ENCODE data around the gene CLEC16A. TPM values are rescaled to one million over a fixed set of nuclear protein-coding genes. Genes with fewer than 3 reads are reported as not detected.

CLEC16A gene
- total and polyA plus RNA-seq, 9 of the 15 experiments (the other 6 are each of a cell fraction or from before 2014, with no cell fraction given), result 1.00 to 22.3 (median 10.0) TPM

- peaks cover 39 to 52% of the 10 kb centered on the region in 2 experiments for H3K4me1 ChIP-seq (replicated peaks in 1 of 2; ENCODE audit: control insufficient read depth in 2 of 2, insufficient read depth in 2 of 2, low read length in 2 of 2)
- no peak overlapping the region for H3K27ac ChIP-seq (ENCODE audit: extremely low read depth, low read depth, low read length)
- DNase-seq (ENCODE audit: extremely low read depth in 1 of 4, low spot score in 3 of 4) (no peak), ATAC-seq (no peak), FAIRE-seq (no peak)
- no peaks in the 10 kb centered on the region for H3K27me3 ChIP-seq (ENCODE audit: control insufficient read depth in 2 of 2, insufficient read depth in 2 of 2, low read length in 2 of 2)
- no TSS peak for BruUV-seq (replicated peaks)
- ChIA-PET CTCF (ENCODE audit: low intra/inter-chr PET ratio) (no interaction called here), POLR2A (interaction anchor here (0.6 to 0.9 kb wide), 2 partner anchors 10 to 55 kb away, joined by 3 read pairs; no protein-coding TSS in a partner anchor)
- in situ Hi-C loops (cut with MboI) (no loop called here), intact Hi-C loops (cut with micrococcal nuclease) (loop anchor here (5.0 to 10.0 kb wide), 2 partner anchors 52 to 76 kb away; partner anchors contain the start of gene SOCS1)
- no peaks in the 10 kb centered on the region for H3K36me3 ChIP-seq (ENCODE audit: control insufficient read depth, insufficient read depth, low read length)
- H3K4me3 ChIP-seq, result no peak overlapping the region
- no peaks in the 10 kb centered on the region for H4K20me1 ChIP-seq (replicated peaks; ENCODE audit: control insufficient read depth, insufficient read depth, low read length)
- H3K9me3 ChIP-seq (replicated peaks; ENCODE audit: control insufficient read depth, insufficient read depth, low read depth, low read length), result peaks cover 9% of the 10 kb centered on the region
- no peak overlapping the region for H3K9ac ChIP-seq (ENCODE audit: insufficient read depth in 1 of 2, low read depth in 2 of 2, low read length in 2 of 2)
- no peak overlapping the region for H3K4me2 ChIP-seq (ENCODE audit: insufficient read depth, low read length)
- H3K79me2 ChIP-seq (ENCODE audit: control insufficient read depth, insufficient read depth, low read length), result no peaks in the 10 kb centered on the region
- no peak overlapping the region; the same call in 1 of the 2 replicates for H2AFZ ChIP-seq (ENCODE audit: low read depth, low read length)
- H3K9me1 ChIP-seq (ENCODE audit: control insufficient read depth, insufficient read depth, low read length), result no peaks in the 10 kb centered on the region
- 61% methylated on average over 7 of the region's 7 CpGs for WGBS (ENCODE audit: insufficient coverage, low coverage, missing lambda C conversion rate)
- TF ChIP-seq NFE2 (IDR thresholded peaks at IDR 0.05; ENCODE audit: low read depth) (no peak), STAT5A (IDR thresholded peaks at IDR 0.05; ENCODE audit: borderline replicate concordance, low read length) (no peak), USF1 (CRISPR knock-in tag; IDR thresholded peaks at IDR 0.05) (no peak), TAF15 (IDR thresholded peaks at IDR 0.05; ENCODE audit: low read depth, low read length) (no peak), PRPF4 (IDR thresholded peaks at IDR 0.05; ENCODE audit: insufficient read depth, low read depth, low read length, poor library complexity, severe bottlenecking) (no peak), SRSF1 (IDR thresholded peaks at IDR 0.05; ENCODE audit: low read depth, low read length) (no peak), ZNF57 (CRISPR knock-in tag; IDR thresholded peaks at IDR 0.05) (no peak), GTF2E2 (tag; IDR thresholded peaks at IDR 0.05) (no peak), ZNF76 (CRISPR knock-in tag; IDR thresholded peaks at IDR 0.05; ENCODE audit: borderline replicate concordance) (no peak), CREB1 (IDR thresholded peaks at IDR 0.05) (no peak), CREB1 (CRISPR knock-in tag; IDR thresholded peaks at IDR 0.05) (no peak), ZNF445 (CRISPR knock-in tag; IDR thresholded peaks at IDR 0.05; ENCODE audit: low read depth) (no peak), KLF16 (IDR thresholded peaks at IDR 0.05) (no peak), ZNF253 (CRISPR knock-in tag; conservative IDR thresholded peaks at IDR 0.05) (no peak), NFRKB (IDR thresholded peaks at IDR 0.05; ENCODE audit: low read depth) (no peak), ZNF282 (CRISPR knock-in tag; IDR thresholded peaks at IDR 0.05) (no peak)
- TF ChIP-seq, protein P1, sequence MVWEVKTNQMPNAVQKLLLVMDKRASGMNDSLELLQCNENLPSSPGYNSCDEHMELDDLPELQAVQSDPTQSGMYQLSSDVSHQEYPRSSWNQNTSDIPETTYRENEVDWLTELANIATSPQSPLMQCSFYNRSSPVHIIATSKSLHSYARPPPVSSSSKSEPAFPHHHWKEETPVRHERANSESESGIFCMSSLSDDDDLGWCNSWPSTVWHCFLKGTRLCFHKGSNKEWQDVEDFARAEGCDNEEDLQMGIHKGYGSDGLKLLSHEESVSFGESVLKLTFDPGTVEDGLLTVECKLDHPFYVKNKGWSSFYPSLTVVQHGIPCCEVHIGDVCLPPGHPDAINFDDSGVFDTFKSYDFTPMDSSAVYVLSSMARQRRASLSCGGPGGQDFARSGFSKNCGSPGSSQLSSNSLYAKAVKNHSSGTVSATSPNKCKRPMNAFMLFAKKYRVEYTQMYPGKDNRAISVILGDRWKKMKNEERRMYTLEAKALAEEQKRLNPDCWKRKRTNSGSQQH (CRISPR knock-in tag; IDR thresholded peaks at IDR 0.05), result no peak
- TF ChIP-seq, protein P2, sequence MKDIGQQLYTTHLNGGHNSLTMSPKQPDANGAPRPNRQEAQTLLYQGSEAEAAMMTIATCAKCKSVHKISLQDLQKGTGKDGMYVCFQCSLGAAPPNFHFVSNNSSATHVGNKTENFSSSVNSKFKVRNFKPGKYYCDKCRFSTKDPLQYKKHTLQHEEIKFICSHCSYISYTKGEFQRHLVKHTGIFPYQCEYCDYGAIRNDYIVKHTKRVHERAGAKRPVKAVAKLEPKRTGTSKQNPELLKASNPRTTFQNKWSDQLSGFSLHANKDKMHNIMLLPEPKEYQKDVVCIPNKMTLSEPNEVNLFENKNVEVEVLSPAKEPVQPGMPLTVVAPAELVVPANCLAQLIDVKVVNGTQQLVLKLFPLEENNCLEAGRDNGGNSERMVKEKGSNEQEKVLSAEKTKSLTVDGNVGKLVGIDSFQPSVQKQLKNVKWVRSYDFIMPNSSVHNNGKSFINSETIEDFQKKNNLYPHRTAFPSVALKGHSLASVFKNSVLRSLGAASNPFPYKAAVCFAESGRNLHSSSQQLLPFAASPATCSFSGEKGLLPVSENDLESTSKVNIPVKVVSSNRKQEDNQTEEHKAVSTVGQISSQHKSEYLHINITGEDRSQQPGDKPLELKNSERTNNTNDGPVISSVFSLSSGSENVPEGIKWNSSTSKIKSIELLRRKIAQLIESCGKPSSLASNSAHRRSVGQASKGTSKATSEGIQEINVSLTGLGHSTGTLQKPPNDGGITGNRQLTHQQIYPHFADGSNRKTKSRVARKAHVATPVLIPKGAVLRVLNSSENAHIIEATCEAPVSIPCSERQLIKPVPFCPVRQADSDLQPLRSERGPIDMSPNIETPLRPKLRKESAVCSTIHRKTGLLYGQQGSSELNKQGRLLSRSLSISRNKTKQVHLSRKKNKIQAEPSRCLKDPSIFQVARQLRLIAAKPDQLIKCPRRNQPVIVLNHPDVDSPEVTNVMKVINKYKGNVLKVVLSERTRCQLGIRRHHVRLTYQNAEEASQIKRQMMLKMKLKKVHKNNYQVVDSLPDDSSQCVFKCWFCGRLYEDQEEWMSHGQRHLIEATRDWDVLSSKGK (CRISPR knock-in tag; IDR thresholded peaks at IDR 0.05), result no peak
- TF ChIP-seq, protein P3, sequence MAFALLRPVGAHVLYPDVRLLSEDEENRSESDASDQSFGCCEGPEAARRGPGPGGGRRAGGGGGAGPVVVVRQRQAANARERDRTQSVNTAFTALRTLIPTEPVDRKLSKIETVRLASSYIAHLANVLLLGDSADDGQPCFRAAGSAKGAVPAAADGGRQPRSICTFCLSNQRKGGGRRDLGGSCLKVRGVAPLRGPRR (CRISPR knock-in tag; IDR thresholded peaks at IDR 0.05), result no peak
Measured at GRCh38 chr16:11203111-11203623, 258.8 kb downstream of the CLEC16A start.

All from K562 (cell line).